Vagina (tissue), 2 donors: ENCODE measurements around the gene GABRB2. TPM values are rescaled to one million over a fixed set of nuclear protein-coding genes. Genes with fewer than 3 reads are reported as not detected.

Experiments
- DNase-seq, 2 donors: peaks; one replicate each; pipeline ENCODE4 v3.0.0-alpha.2; 2017; ENCODE audit errors: extremely low spot score in 2 of 2
- H3K27ac ChIP-seq: fragments of 200-600 bp; sonication (generic); one replicate; pipeline ENCODE4 v1.5.1; 2019
- H3K27me3 ChIP-seq: fragments of 200-600 bp; sonication (generic); one replicate; pipeline ENCODE4 v1.5.1; 2019
- H3K36me3 ChIP-seq, 2 donors: fragments of 200-600 bp; sonication (generic); one replicate each; pipeline ENCODE4 v1.5.1; 2017 to 2019
- H3K4me1 ChIP-seq: fragments of 200-600 bp; sonication (generic); one replicate; pipeline ENCODE4 v1.5.1; 2019
- H3K4me3 ChIP-seq, 2 donors: fragments of 200-600 bp; sonication (generic); 1 replicate in 1 of 2; 2 replicates in 1 of 2; pipeline ENCODE4 v1.5.1; 2016 to 2019
- H3K9me3 ChIP-seq: fragments of 200-600 bp; sonication (generic); one replicate; pipeline ENCODE4 v1.5.1; 2019
- CTCF ChIP-seq, 3 experiments: fragments of 450-650 bp in 2 of 3; fragments of 200-600 bp in 1 of 3; sonication (generic) in 1 of 3; IDR thresholded peaks; one replicate each; pipeline ENCODE4 v1.5.1; 2017 to 2019; ENCODE audit warnings: antibody characterized with exemption in 3 of 3, mild to moderate bottlenecking in 2 of 3, moderate library complexity in 2 of 3
- POLR2A ChIP-seq, 2 donors: fragments of 450-650 bp; IDR thresholded peaks; one replicate each; pipeline ENCODE4 v1.6.1; 2017; ENCODE audit warnings: antibody characterized with exemption in 2 of 2, mild to moderate bottlenecking in 2 of 2, moderate library complexity in 2 of 2
- POLR2AphosphoS5 ChIP-seq, 2 donors: sonication (generic); formaldehyde crosslinking; IDR thresholded peaks; one replicate each; pipeline ENCODE4 v1.9.0; 2017; ENCODE audit warnings: antibody characterized with exemption in 2 of 2, mild to moderate bottlenecking in 2 of 2, low read depth in 1 of 2; ENCODE audit not compliant: insufficient read depth in 1 of 2
- intact Hi-C: fragments of 100-400 bp; cut with DNase I; formaldehyde crosslinking; loops from one replicate; pipeline ENCODE4 v1.15.1; 2023
- total RNA-seq: library from RNA; depleted of rRNA; stranded (reverse); fragments of >200 nt; gene quantifications from one replicate; pipeline ENCODE4 v1.2.3, GENCODE V29; 2016

GABRB2 gene
- total RNA-seq, 1 donor from 2014 or later = under 0.01 TPM

GRCh38 chr5:161314033-161314432, 232.5 kb downstream of the GABRB2 start:
- Histone ChIP-seq H3K36me3 (no peaks in the 10 kb centered on the region), H3K27me3 (no peaks in the 10 kb centered on the region), H3K9me3 (no peaks in the 10 kb centered on the region), H3K4me3 (no peak overlapping the region), H3K27ac (no peak overlapping the region), H3K4me1 (no peaks in the 10 kb centered on the region)
- TF ChIP-seq POLR2A (IDR thresholded peaks at IDR 0.05) = no peak
- TF ChIP-seq CTCF (IDR thresholded peaks at IDR 0.05) = no peak
- TF ChIP-seq POLR2AphosphoS5 (IDR thresholded peaks at IDR 0.05; ENCODE audit: insufficient read depth in 1 of 2, low read depth in 1 of 2) = no peak
- intact Hi-C loops = no loop called here
- no peak for DNase-seq

- intact Hi-C loops = no loop called here
- no peaks in the 10 kb centered on the region for H3K9me3 ChIP-seq
- TF ChIP-seq POLR2A (IDR thresholded peaks at IDR 0.05) = no peak
- no peak for TF ChIP-seq CTCF (IDR thresholded peaks at IDR 0.05)
- no peak for TF ChIP-seq POLR2AphosphoS5 (IDR thresholded peaks at IDR 0.05; ENCODE audit: insufficient read depth in 1 of 2, low read depth in 1 of 2)
- H3K4me3 ChIP-seq = no peak overlapping the region
- no peaks in the 10 kb centered on the region for H3K27me3 ChIP-seq
- no peaks in the 10 kb centered on the region for H3K4me1 ChIP-seq
- no peaks in the 10 kb centered on the region for H3K36me3 ChIP-seq
- DNase-seq = no peak
- no peak overlapping the region for H3K27ac ChIP-seq
Observed at GRCh38 chr5:161312882-161313281, 233.6 kb downstream of the GABRB2 start.

GRCh38 chr5:161311965-161312364, 234.6 kb downstream of the GABRB2 start:
- Histone ChIP-seq H3K9me3 (no peaks in the 10 kb centered on the region), H3K4me1 (no peaks in the 10 kb centered on the region), H3K27ac (no peak overlapping the region), H3K27me3 (no peaks in the 10 kb centered on the region), H3K36me3 (no peaks in the 10 kb centered on the region), H3K4me3 (no peak overlapping the region)
- no peak for TF ChIP-seq CTCF (IDR thresholded peaks at IDR 0.05)
- no peak for TF ChIP-seq POLR2A (IDR thresholded peaks at IDR 0.05)
- TF ChIP-seq POLR2AphosphoS5 (IDR thresholded peaks at IDR 0.05; ENCODE audit: insufficient read depth in 1 of 2, low read depth in 1 of 2) = no peak
- intact Hi-C loops = no loop called here
- no peak for DNase-seq

GRCh38 chr5:161311146-161311708, 235.3 kb downstream of the GABRB2 start:
- H3K4me1 ChIP-seq = no peaks in the 10 kb centered on the region
- intact Hi-C loops = no loop called here
- H3K4me3 ChIP-seq = no peak overlapping the region
- DNase-seq = no peak
- H3K36me3 ChIP-seq = no peaks in the 10 kb centered on the region
- TF ChIP-seq POLR2AphosphoS5 (IDR thresholded peaks at IDR 0.05; ENCODE audit: insufficient read depth in 1 of 2, low read depth in 1 of 2) (no peak), CTCF (IDR thresholded peaks at IDR 0.05) (no peak), POLR2A (IDR thresholded peaks at IDR 0.05) (no peak)
- no peaks in the 10 kb centered on the region for H3K27me3 ChIP-seq
- H3K9me3 ChIP-seq = no peaks in the 10 kb centered on the region
- no peak overlapping the region for H3K27ac ChIP-seq

GRCh38 chr5:161306351-161306995, 240.1 kb downstream of the GABRB2 start:
- TF ChIP-seq POLR2A (IDR thresholded peaks at IDR 0.05) = no peak
- Histone ChIP-seq H3K27me3 (no peaks in the 10 kb centered on the region), H3K36me3 (no peaks in the 10 kb centered on the region), H3K4me3 (no peak overlapping the region), H3K4me1 (no peaks in the 10 kb centered on the region), H3K9me3 (no peaks in the 10 kb centered on the region), H3K27ac (no peak overlapping the region)
- no peak for DNase-seq
- intact Hi-C loops = no loop called here
